ENCODE results near the gene VMA21. TPM values are rescaled to one million over a fixed set of nuclear protein-coding genes. Genes with fewer than 3 reads are reported as not detected.

Gene VMA21
- total RNA-seq, 1 donor from 2014 or later, result 162 TPM

Other genes with a start within 250 kb of the VMA21 start
- gene GPR50, start 220.6 kb upstream of the VMA21 start, total RNA-seq, result not detected
- not detected for gene PASD1, start 166.5 kb downstream of the VMA21 start, total RNA-seq